Neural progenitor cell (in vitro differentiated cells): ENCODE measurements around the gene KLF2.

Experiments
- EZH2phosphoT487 ChIP-seq: fragments of 200-600 bp; sonication (generic); IDR thresholded peaks from 2 replicates; pipeline ENCODE4 v1.6.1; 2017; ENCODE audit warnings: antibody characterized with exemption
- TF ChIP-seq, protein P1 (sequence below): fragments of 200-600 bp; sonication (generic); IDR thresholded peaks from 2 replicates; pipeline ENCODE4 v1.5.1; 2017; ENCODE audit warnings: antibody characterized with exemption, mild to moderate bottlenecking

DNA sequence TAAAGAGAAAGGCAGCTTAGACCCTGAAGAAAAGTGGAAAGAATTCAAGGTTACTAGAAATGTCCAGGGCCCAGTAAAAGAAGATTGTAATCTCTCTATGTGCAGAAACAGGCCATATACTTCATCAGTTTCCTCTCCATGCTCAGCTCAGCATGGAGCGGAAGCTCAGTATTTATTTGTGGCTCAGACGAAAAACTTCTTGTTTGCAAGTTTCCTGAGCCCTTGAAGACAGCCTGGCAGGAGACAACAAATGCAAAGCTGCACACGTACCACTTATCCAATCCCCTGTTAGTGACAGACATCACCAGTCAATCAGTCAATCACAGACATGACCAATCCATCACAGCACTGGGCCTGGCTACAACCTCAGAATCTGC is 8.1 kb upstream of the KLF2 start:
- TF ChIP-seq, protein P1, sequence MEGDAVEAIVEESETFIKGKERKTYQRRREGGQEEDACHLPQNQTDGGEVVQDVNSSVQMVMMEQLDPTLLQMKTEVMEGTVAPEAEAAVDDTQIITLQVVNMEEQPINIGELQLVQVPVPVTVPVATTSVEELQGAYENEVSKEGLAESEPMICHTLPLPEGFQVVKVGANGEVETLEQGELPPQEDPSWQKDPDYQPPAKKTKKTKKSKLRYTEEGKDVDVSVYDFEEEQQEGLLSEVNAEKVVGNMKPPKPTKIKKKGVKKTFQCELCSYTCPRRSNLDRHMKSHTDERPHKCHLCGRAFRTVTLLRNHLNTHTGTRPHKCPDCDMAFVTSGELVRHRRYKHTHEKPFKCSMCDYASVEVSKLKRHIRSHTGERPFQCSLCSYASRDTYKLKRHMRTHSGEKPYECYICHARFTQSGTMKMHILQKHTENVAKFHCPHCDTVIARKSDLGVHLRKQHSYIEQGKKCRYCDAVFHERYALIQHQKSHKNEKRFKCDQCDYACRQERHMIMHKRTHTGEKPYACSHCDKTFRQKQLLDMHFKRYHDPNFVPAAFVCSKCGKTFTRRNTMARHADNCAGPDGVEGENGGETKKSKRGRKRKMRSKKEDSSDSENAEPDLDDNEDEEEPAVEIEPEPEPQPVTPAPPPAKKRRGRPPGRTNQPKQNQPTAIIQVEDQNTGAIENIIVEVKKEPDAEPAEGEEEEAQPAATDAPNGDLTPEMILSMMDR: no peak
- TF ChIP-seq EZH2phosphoT487: no peak
